Mesenteric fat pad (tissue), 1 donor: ENCODE data around the gene ZNF136. TPM values are rescaled to one million over a fixed set of nuclear protein-coding genes. Genes with fewer than 3 reads are reported as not detected.

ENCODE experiments used
- DNase-seq: peaks from one replicate; pipeline ENCODE4 v3.0.0-alpha.2; 2020; ENCODE audit warnings: low spot score
- total RNA-seq: library from RNA; stranded (reverse); fragmentation: NEBNext Ultra II Directional; extraction: Animal tissue kit (Norgen Biotek cat#: 25700); gene quantifications from one replicate; pipeline ENCODE4 v1.2.1, GENCODE V29; 2021
- donor health status: DM: yes; HTN: yes; CAD: no.

The ZNF136 gene
- total RNA-seq, 1 donor from 2014 or later, result 6.5 TPM

DNA sequence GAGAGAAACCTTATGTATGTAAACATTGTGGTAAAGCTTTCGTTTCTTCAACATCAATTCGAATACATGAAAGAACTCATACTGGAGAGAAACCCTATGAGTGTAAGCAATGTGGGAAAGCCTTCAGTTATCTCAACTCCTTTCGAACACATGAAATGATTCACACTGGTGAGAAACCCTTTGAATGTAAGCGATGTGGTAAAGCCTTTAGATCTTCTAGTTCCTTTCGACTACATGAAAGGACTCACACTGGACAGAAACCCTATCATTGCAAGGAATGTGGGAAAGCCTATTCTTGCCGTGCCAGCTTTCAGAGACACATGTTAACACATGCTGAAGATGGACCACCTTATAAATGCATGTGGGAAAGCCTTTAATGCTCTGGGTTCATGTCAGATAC is 24.7 kb downstream of the ZNF136 start:
- no peak for DNase-seq

DNA sequence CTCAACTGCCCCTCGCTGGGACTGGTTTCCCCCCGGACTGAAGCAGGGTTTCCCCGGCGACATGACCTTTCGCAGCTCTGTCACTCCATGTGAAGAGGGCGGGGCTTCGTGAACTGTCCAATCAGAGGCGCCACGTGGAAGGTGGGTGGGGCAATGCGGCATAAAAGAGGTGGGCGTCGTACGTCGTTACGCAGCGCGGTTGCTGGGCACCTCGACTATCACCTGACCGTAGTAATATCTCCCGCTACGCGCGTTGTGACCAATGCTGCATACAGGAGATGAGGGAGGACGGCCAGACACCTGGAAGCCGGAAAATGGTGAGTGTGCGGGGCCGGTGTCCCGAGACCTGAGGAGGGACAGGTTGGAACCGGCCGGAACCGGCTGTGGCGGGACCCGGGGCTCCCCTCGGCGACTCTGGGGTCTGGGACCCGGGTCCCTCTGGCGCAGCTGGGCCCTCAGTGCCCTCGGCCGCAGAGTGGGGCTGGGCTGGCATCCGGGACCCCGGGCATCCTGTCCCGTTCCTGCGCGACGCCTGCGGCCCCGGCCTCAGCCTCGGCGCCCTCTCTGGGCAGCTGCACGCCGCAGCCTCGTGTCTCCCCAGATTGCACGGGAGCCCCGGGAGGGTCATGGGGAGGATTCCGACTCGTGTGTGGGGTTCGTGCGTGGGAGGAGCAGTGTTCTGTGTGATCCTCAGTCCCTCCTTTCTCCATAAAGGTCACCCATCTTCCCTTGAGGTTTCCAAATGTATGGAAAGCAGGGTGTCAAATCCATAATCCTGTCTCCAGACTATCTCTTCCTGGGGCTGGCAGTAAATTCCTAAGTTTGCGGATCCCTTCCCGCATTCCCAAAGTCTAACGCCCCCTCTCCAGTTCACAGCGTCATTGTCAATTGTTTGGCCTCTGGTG is 32.2 kb downstream of the ZNF136 start:
- peak; percentile 92 for DNase-seq

DNA sequence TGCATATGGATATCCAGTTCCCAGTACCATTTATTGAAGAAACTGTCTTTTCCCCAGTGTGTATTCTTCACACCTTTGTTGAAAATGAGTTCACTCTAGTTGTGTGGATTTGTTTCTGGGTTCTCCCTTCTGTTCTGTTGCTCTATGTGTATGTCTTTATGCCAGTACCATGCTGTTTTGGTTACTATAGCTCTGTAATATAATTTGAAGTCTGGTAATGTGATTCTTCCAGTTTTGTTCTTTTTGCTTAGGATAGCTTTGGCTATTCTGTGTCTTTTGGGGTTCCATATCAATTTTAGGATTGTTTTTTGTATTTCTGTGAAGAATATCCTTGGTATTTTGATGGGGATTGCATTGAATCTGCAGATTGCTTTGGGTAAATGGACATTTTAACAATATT is 35.2 kb downstream of the ZNF136 start:
- DNase-seq, result no peak

DNA sequence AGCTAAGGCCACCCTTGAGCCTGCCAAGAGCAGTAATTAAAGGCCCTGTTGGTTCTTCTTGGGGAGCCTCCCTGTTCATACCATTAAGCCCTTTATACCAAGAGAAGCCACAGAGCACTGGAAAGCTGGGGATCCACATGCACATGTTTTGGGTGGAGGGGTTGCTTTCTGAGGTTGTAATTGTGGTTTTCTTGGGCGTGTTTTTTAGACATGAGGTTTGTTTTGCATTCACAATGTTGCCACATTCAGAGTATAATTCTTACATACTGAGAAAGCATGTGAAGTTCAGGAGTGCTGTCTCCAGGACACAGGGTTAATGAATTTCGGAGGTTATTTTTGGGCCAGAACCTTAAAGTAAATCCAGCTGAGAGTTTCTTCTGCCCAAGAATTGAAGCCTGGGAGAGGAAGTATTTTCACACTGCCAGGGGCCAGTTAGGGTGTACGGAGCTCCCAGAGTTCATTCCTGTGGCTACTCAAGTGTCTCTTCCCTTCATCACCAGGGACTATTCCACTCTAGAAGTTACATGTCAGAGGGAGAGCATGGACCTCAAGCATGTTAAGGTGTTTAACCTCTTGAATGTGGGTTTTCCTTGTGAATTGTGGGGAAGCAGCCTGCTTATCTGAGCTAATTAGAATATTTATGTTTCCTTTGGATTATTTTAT is 37.0 kb downstream of the ZNF136 start:
- DNase-seq, result no peak

DNA sequence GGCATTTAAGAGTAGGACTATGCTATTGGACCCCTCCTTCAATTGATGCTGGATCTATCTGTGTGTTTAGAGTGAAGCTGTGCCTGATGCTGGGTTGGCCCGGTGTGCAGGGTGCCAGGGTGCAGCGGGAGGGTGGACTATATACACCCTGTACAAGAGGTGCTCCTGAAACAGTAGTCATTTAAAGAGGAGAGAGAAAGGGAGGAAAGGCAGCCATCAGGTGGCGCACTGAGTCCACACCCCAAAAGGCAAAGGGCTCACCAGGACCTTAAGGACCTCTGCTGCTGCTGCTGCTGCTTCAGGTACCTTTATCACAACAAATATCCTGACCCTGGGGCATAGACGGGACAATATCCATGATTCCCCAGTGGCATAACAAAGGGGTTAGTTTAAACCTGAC is 39.4 kb downstream of the ZNF136 start:
- no peak for DNase-seq

DNA sequence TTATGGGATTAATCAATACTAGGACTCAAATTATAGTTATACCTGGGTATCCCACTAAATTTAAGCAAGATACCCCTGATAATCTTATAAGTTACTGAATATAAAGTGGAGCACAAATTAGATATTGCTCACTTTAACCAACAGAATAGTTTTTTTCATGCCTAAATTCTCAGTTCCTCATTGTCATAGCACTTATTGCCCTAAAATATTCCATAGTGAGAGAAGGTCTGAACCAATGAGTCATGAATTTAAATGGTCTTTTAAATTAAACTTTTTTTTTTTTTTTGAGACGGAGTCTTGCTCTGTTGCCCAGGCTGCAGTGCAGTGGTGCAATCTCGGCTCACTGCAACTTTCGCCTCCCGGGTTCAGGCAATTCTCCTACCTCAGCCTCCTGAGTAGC is 42.4 kb downstream of the ZNF136 start:
- no peak for DNase-seq

DNA sequence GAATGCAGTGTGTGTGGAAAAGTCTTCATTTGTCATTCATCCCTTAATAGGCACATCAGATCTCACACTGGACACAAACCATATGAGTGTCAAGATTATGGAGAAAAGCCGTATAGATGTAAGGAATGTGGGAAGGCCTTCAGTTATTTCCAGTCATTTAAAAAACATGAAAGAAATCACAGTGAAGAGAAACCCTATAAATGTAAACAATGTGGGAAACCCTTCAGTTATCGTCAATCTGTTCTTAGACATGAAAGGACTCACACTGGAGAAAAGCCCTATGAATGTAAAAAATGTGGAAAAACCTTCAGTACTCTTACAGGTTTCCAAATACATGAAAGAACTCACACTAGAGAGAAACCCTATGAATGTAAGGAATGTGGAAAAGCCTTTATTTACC is 45.3 kb downstream of the ZNF136 start:
- no peak for DNase-seq

DNA sequence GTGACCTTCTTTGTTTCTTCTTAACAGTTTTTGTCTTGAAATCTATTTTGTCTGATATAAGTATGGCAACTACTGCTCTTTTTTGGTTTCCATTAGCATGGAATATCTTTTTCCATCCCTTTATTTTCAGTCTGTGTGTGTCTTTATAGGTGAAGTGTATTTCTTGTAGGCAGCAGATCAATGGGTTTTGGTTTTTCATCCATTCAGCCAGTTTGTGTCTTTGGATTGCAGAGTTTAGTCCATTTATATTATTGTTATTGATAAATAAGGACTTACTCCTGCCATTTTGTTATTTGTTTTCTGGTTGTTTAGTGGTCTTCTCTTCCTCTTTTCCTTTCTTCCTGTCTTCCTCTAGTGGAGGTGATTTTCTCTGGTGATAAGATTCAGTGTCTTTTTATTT is 54.4 kb downstream of the ZNF136 start:
- DNase-seq, result no peak

DNA sequence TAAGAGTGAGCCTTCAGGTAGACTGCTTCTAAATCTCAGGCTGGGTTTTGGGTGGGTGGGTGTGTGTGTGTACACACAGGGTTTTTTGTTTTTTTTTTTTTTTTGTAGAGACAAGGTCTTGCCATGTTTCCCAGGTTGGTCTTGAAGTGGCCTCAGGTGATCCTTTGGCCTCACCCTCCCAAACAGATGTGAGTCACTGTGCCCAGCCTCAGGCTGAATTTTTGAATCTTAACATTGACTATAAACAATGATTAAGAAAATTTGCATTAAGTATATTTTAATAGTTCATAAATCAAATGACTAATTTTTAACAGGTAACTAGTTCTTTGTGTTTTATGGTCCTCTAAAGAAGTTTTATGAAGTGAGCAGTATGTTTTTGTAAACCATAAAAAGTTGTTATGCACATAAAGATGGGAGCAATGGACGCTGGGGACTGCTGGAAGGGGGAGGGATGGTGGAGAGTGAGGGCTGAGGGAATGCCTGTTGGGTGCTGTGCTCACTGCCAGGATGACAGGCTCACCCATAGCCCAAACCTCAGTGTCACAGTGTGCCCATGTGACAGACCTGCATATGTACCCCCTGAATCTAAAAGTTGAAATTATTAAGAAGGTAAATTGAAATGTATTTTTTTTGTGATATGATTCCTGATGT is 60.2 kb downstream of the ZNF136 start:
- no peak for DNase-seq

DNA sequence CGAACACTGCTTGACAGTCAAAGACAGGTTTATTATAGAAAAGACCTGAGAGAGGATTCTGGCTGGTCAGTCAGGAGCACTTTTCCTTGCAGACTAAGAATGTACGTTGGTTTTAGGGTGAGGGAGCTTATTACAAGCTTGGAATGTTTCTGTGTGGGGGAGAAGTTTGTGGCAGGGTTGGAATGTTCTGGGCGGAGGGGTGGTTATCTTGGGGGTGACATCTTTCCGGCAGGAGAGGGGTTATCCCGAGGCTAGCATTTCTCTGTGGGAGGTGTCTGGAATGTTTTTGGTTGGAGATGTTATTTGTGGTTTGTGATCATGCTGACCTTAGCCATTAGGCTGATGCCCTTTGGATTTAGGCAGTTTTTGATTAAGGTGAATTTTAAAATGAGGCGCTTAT is 61.8 kb downstream of the ZNF136 start:
- no peak for DNase-seq

DNA sequence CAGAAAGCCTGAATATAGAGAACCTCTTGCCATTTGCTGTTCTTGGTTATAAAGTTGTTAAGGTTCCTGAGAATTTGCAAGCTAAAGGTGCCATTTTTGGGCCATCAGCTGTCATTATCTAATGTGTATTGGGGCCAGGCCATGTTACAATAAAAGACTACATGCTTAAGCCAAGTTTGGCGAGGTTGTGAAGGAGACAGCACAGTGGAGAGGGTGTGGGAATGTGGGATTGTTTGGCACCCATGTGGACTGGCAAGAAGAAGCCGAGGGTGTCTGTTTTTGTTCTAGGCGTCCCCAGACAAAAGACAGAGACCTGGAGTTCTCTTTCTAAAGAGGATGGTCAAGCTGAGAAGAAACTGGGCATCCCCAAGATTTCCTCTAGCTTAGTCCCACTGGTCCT is 67.1 kb downstream of the ZNF136 start:
- no peak for DNase-seq

DNA sequence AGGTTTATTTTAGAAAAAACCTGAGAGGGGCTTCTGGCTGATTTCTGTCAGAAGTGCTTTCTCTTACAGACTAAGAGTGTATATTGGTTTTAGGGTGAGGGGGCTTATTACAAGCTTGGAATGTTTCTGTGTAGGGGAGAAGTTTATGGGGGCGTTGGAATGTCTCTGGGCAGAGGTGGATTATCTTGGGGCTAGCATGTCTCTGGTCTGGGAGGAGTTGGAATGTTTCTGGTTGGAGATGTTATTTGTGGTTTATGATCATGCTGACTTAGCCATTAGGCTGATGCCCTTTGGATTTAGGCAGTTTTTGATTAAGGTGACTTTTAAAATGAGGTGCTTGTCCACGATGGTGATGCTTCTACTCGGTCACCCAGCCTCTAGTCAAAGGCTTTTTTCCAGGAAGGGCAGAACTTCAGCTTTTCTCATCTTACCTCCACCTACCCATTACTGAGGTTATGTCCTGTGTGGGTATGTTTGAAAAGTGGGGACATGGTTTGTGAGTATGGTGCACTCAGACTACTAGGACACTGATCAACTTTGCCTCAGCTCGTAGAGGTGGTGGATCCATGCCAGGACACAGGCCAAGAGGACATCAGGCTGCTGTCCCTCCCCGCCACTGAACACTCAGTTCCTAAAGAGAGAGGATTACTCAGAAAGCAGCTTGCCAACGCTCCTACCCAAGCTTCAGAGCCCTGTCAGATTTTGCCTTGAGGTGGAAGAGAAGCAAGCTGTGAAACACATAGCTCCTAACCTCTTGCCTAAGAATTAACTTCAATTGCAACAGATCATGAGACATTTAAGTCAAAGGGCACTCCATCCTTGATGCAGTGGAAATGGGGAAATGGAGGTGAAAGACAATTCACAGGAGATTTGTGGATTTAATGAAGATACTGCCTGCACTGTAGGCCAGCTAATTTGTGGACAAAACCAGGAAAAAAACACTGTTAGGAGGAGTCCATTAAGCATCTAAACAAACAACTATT is 68.1 kb downstream of the ZNF136 start:
- DNase-seq, result no peak

DNA sequence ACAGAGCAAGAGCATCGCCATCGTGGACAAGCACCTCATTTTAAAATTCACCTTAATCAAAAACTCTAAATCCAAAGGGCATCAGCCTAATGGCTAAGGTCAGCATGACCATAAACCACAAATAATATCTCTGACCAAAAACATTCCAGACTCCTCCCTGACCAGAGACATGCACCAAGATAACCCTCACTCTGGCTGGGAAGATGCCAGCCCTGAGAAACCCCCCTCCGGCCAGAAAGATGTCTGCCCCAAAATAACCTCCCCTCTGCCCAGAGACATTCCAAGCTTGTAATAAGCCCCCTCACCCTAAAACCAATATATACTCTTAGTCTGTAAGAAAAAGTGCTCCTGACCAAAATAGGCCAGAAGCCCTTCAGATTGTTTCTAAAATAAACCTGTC is 70.1 kb downstream of the ZNF136 start:
- DNase-seq, result no peak

DNA sequence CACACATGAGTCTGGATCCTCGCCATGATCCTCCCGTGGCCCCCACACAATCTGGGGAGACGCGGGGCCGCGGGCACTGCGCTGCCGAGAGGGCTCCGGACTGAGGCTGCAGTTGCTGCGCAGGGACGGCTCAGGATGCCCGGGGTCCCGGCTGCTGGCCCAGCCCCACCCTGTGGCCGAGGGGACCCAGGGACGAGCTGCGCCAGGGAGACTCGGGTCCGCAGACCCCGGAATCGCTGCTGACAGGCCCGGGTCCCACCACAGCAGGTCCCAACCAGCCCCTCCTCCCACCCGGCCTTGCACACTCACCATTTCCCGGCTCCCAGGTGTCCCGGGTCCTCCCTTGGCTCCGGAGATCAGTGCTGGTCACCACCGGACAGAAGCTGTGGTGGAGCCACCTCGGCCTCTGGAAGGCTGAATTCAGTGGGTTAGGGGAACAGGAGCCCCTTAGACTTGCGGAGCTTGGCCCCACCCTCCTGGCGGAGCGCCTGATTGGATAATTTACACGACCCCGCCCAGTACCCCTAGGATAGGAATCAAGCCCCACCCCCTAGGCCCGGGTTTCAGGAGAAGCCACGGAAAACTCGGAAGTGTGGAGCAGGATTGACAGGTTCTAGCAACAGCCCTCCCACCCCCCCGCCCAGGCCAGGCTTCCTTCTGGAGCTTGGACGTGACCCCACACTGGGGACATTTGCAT is 74.4 kb downstream of the ZNF136 start:
- no peak for DNase-seq

Other genes starting within 250 kb of the ZNF136 start
- 9.1 TPM for gene ZNF700, start 238.0 kb upstream of the ZNF136 start, total RNA-seq
- gene ZNF763, start 198.1 kb upstream of the ZNF136 start, total RNA-seq, result 0.87 TPM
- gene ZNF433, start 127.4 kb upstream of the ZNF136 start, total RNA-seq, result 3.5 TPM
- not detected for gene ZNF878, start 110.1 kb upstream of the ZNF136 start, total RNA-seq
- gene ZNF844, start 98.4 kb upstream of the ZNF136 start, total RNA-seq, result 3.0 TPM
- 1.1 TPM for gene ZNF20, start 22.7 kb upstream of the ZNF136 start, total RNA-seq
- gene ZNF625, start 6.4 kb upstream of the ZNF136 start, total RNA-seq, result 3.4 TPM
- 10.5 TPM for gene ZNF44, start 131.8 kb downstream of the ZNF136 start, total RNA-seq
- 2.0 TPM for gene ZNF563, start 170.5 kb downstream of the ZNF136 start, total RNA-seq
- gene ZNF442, start 202.6 kb downstream of the ZNF136 start, total RNA-seq, result 3.3 TPM
- 3.3 TPM for gene ZNF799, start 238.2 kb downstream of the ZNF136 start, total RNA-seq